ENCODE results near the gene TEX38. TPM values are rescaled to one million over a fixed set of nuclear protein-coding genes. Genes with fewer than 3 reads are reported as not detected.
"Not testable (repeated sequence)": the region's sequence is repeated elsewhere in the genome, so short reads cannot be mapped to it uniquely, and the experiment has no call there.

The TEX38 gene
- total and polyA plus RNA-seq, 2 donors (not counting 1 experiment from before 2014, with no cell fraction given), result not detected

- H3K4me3 Mint-ChIP-seq; H4K20me1 ChIP-seq (ENCODE audit: control insufficient read depth, insufficient read depth, low read length, poor library complexity, severe bottlenecking); H3K9me3 ChIP-seq (ENCODE audit: control extremely low read depth in 1 of 3, control insufficient read depth in 2 of 3, insufficient read depth in 1 of 3, low read length in 2 of 3); ATAC-seq (ENCODE audit: low read depth); H3K27ac ChIP-seq (ENCODE audit: low read length in 2 of 2); H2AFZ ChIP-seq (ENCODE audit: insufficient read depth, low read depth, low read length, poor library complexity, severe bottlenecking); H3K4me2 ChIP-seq (replicated peaks; ENCODE audit: low read depth, low read length, poor library complexity, severe bottlenecking); H3K4me3 ChIP-seq (ENCODE audit: control extremely low read depth in 1 of 5, extremely low read depth in 1 of 5, insufficient read depth in 1 of 5, low read depth in 2 of 5, low read length in 4 of 5); H3K27ac Mint-ChIP-seq; DNase-seq; H3K9ac ChIP-seq (ENCODE audit: low read length); intact Hi-C loops (cut with micrococcal nuclease); H3K9me3 Mint-ChIP-seq (ENCODE audit: insufficient read depth); H3K27me3 ChIP-seq (replicated peaks in 1 of 4; ENCODE audit: control extremely low read depth in 1 of 4, control insufficient read depth in 3 of 4, insufficient read depth in 4 of 4, low read length in 3 of 4); POLR2A ChIA-PET; H3K27me3 Mint-ChIP-seq; CTCF ChIA-PET: not testable (repeated sequence)
- Histone ChIP-seq H3K79me2 (ENCODE audit: control insufficient read depth, insufficient read depth, low read length) (peaks cover 17% of the 10 kb centered on the region), H3K4me1 (ENCODE audit: control insufficient read depth in 2 of 2, insufficient read depth in 2 of 2, low read length in 2 of 2) (peaks cover 13% of the 10 kb centered on the region in 2 donors), H3K36me3 (replicated peaks in 1 of 2; ENCODE audit: control extremely low read depth in 1 of 2, control insufficient read depth in 1 of 2, extremely low read depth in 1 of 2, insufficient read depth in 2 of 2, low read length in 1 of 2) (peaks cover 0 to 20% of the 10 kb centered on the region in 2 experiments)
- no CpG with 5 or more reads among the region's 5 CpGs for WGBS (ENCODE audit: insufficient coverage)
- peaks cover 14% of the 10 kb centered on the region for H3K4me1 Mint-ChIP-seq
Measured at GRCh38 chr1:46662919-46663318, 8.7 kb upstream of the TEX38 start.

GRCh38 chr1:46665983-46666382 lies 5.7 kb upstream of the TEX38 start:
- intact Hi-C loops (cut with micrococcal nuclease), result no loop called here
- DNase-seq (no peak), ATAC-seq (ENCODE audit: low read depth) (no peak)
- H2AFZ ChIP-seq (ENCODE audit: insufficient read depth, low read depth, low read length, poor library complexity, severe bottlenecking), result no peak overlapping the region
- H3K9me3 ChIP-seq (ENCODE audit: control extremely low read depth in 1 of 3, control insufficient read depth in 2 of 3, insufficient read depth in 1 of 3, low read length in 2 of 3), result no peaks in the 10 kb centered on the region
- TF ChIP-seq CTCF (IDR thresholded peaks at IDR 0.05), result no peak
- no peak for TF ChIP-seq EZH2 (IDR thresholded peaks at IDR 0.05; ENCODE audit: borderline replicate concordance, insufficient read depth, low read depth, low read length, poor library complexity, severe bottlenecking)
- peaks cover 13 to 16% of the 10 kb centered on the region in 2 donors for H3K4me1 ChIP-seq (ENCODE audit: control insufficient read depth in 2 of 2, insufficient read depth in 2 of 2, low read length in 2 of 2)
- peaks cover 17% of the 10 kb centered on the region for H3K79me2 ChIP-seq (ENCODE audit: control insufficient read depth, insufficient read depth, low read length)
- ChIA-PET POLR2A (no interaction called here), CTCF (no interaction called here)
- Mint-ChIP-seq H3K27ac (no peak overlapping the region), H3K4me1 (peaks cover 14% of the 10 kb centered on the region), H3K27me3 (no peaks in the 10 kb centered on the region), H3K9me3 (ENCODE audit: insufficient read depth) (no peaks in the 10 kb centered on the region), H3K4me3 (no peak overlapping the region)
- H3K4me2 ChIP-seq (replicated peaks; ENCODE audit: low read depth, low read length, poor library complexity, severe bottlenecking), result no peak overlapping the region
- 100% methylated on average over 1 of the region's 2 CpGs for WGBS (ENCODE audit: insufficient coverage)
- H3K36me3 ChIP-seq (replicated peaks in 1 of 2; ENCODE audit: control extremely low read depth in 1 of 2, control insufficient read depth in 1 of 2, extremely low read depth in 1 of 2, insufficient read depth in 2 of 2, low read length in 1 of 2), result peaks cover 0 to 14% of the 10 kb centered on the region in 2 experiments
- H3K4me3 ChIP-seq (ENCODE audit: control extremely low read depth in 1 of 5, extremely low read depth in 1 of 5, insufficient read depth in 1 of 5, low read depth in 2 of 5, low read length in 4 of 5), result no peak overlapping the region
- no peak overlapping the region for H3K9ac ChIP-seq (ENCODE audit: low read length)
- H4K20me1 ChIP-seq (ENCODE audit: control insufficient read depth, insufficient read depth, low read length, poor library complexity, severe bottlenecking), result no peaks in the 10 kb centered on the region
- H3K27ac ChIP-seq (ENCODE audit: low read length in 2 of 2), result no peak overlapping the region
- H3K27me3 ChIP-seq (replicated peaks in 1 of 4; ENCODE audit: control extremely low read depth in 1 of 4, control insufficient read depth in 3 of 4, insufficient read depth in 4 of 4, low read length in 3 of 4), result no peaks in the 10 kb centered on the region

Data from B cell (primary cell).